Measurements from ENCODE around the gene SPDYE17. TPM values are rescaled to one million over a fixed set of nuclear protein-coding genes. Genes with fewer than 3 reads are reported as not detected.
"Not testable (repeated sequence)": the region's sequence is repeated elsewhere in the genome, so short reads cannot be mapped to it uniquely, and the experiment has no call there.

The SPDYE17 gene
- total RNA-seq, 1 donor from 2014 or later: not detected

- DNase-seq (ENCODE audit: low spot score): not testable (repeated sequence)
These were observed 59.8 kb downstream of the SPDYE17 start for GRCh38 chr7:76972391-76972790.

Other genes with a start within 250 kb of the SPDYE17 start
- not detected for gene SPDYE18, start 30.2 kb upstream of the SPDYE17 start, total RNA-seq (ENCODE audit: insufficient read depth, low replicate concordance)
- gene CCDC146, start 90.3 kb upstream of the SPDYE17 start, total RNA-seq (ENCODE audit: insufficient read depth, low replicate concordance): 16.6 TPM
- gene FGL2, start 167.5 kb upstream of the SPDYE17 start, total RNA-seq (ENCODE audit: insufficient read depth, low replicate concordance): 45.5 TPM

All from umbilical cord (tissue), 2 donors.